ENCODE data around the gene AGAP3. TPM values are rescaled to one million over a fixed set of nuclear protein-coding genes. Genes with fewer than 3 reads are reported as not detected.

The AGAP3 gene
- total and polyA plus RNA-seq, 3 donors from 2014 or later, result 44.1 to 90.5 (median 65.6) TPM

GRCh38 chr7:151068069-151068773 lies 18.1 kb upstream of the AGAP3 start:
- DNase-seq, result no peak
- Histone ChIP-seq H3K4me1 (peaks cover 4% of the 10 kb centered on the region), H3K36me3 (ENCODE audit: low read depth, missing control alignments) (no peaks in the 10 kb centered on the region), H3K9me3 (no peaks in the 10 kb centered on the region), H3K27ac (no peak overlapping the region), H3K4me3 (no peak overlapping the region), H3K27me3 (no peaks in the 10 kb centered on the region)
- intact Hi-C loops (cut with DNase I; ENCODE audit: low total_unique reads), result no loop called here
- TF ChIP-seq POLR2A (IDR thresholded peaks at IDR 0.05), result no peak
- WGBS, 2 donors, result 86 to 89% methylated on average over 12 of the region's 12 CpGs

- Histone ChIP-seq H3K4me3 (no peak overlapping the region), H3K9me3 (no peaks in the 10 kb centered on the region), H3K4me1 (no peaks in the 10 kb centered on the region), H3K27me3 (no peaks in the 10 kb centered on the region), H3K36me3 (ENCODE audit: low read depth, missing control alignments) (no peaks in the 10 kb centered on the region), H3K27ac (no peak overlapping the region)
- 88% methylated on average over 9 to 17 of the region's 17 CpGs for WGBS, 2 donors
- intact Hi-C loops (cut with DNase I; ENCODE audit: low total_unique reads), result no loop called here
- DNase-seq, result no peak
- no peak for TF ChIP-seq CTCF (IDR thresholded peaks at IDR 0.05)
- no peak for TF ChIP-seq POLR2A (IDR thresholded peaks at IDR 0.05)
These were observed 16.3 kb upstream of the AGAP3 start for GRCh38 chr7:151069841-151070573.

GRCh38 chr7:151070574-151070960 lies 15.7 kb upstream of the AGAP3 start:
- Histone ChIP-seq H3K27me3 (no peaks in the 10 kb centered on the region), H3K27ac (no peak overlapping the region), H3K36me3 (ENCODE audit: low read depth, missing control alignments) (no peaks in the 10 kb centered on the region), H3K9me3 (no peaks in the 10 kb centered on the region), H3K4me3 (no peak overlapping the region), H3K4me1 (no peaks in the 10 kb centered on the region)
- no peak for DNase-seq
- 91 to 94% methylated on average over 10 to 15 of the region's 15 CpGs for WGBS, 2 donors
- TF ChIP-seq CTCF (IDR thresholded peaks at IDR 0.05) (no peak), POLR2A (IDR thresholded peaks at IDR 0.05) (no peak)
- intact Hi-C loops (cut with DNase I; ENCODE audit: low total_unique reads), result no loop called here

- WGBS, 2 donors, result 92 to 93% methylated on average over 20 to 39 of the region's 39 CpGs
- H3K4me3 ChIP-seq, result no peak overlapping the region
- no peaks in the 10 kb centered on the region for H3K9me3 ChIP-seq
- H3K27ac ChIP-seq, result no peak overlapping the region
- H3K36me3 ChIP-seq (ENCODE audit: low read depth, missing control alignments), result no peaks in the 10 kb centered on the region
- no peaks in the 10 kb centered on the region for H3K4me1 ChIP-seq
- DNase-seq, result no peak
- intact Hi-C loops (cut with DNase I; ENCODE audit: low total_unique reads), result no loop called here
- TF ChIP-seq POLR2A (IDR thresholded peaks at IDR 0.05), result no peak
- no peak for TF ChIP-seq CTCF (IDR thresholded peaks at IDR 0.05)
- H3K27me3 ChIP-seq, result no peaks in the 10 kb centered on the region
These were observed 15.0 kb upstream of the AGAP3 start for GRCh38 chr7:151071032-151071866.

- WGBS, 2 donors, result 88 to 91% methylated on average over 12 to 17 of the region's 17 CpGs
These were observed 12.3 kb upstream of the AGAP3 start for GRCh38 chr7:151073990-151074389.

More at GRCh38 chr7:151073990-151074389, 12.3 kb upstream of the AGAP3 start:
- TF ChIP-seq POLR2A (IDR thresholded peaks at IDR 0.05), result no peak
- no peak for TF ChIP-seq CTCF (IDR thresholded peaks at IDR 0.05)
- Histone ChIP-seq H3K4me1 (peaks cover 12% of the 10 kb centered on the region), H3K36me3 (ENCODE audit: low read depth, missing control alignments) (no peaks in the 10 kb centered on the region), H3K27ac (no peak overlapping the region), H3K9me3 (no peaks in the 10 kb centered on the region), H3K4me3 (no peak overlapping the region), H3K27me3 (no peaks in the 10 kb centered on the region)
- DNase-seq, result no peak
- intact Hi-C loops (cut with DNase I; ENCODE audit: low total_unique reads), result no loop called here

All from testis (tissue), 3 donors.